Measurements from ENCODE around the gene PLAC8L1.

The PLAC8L1 gene

DNA sequence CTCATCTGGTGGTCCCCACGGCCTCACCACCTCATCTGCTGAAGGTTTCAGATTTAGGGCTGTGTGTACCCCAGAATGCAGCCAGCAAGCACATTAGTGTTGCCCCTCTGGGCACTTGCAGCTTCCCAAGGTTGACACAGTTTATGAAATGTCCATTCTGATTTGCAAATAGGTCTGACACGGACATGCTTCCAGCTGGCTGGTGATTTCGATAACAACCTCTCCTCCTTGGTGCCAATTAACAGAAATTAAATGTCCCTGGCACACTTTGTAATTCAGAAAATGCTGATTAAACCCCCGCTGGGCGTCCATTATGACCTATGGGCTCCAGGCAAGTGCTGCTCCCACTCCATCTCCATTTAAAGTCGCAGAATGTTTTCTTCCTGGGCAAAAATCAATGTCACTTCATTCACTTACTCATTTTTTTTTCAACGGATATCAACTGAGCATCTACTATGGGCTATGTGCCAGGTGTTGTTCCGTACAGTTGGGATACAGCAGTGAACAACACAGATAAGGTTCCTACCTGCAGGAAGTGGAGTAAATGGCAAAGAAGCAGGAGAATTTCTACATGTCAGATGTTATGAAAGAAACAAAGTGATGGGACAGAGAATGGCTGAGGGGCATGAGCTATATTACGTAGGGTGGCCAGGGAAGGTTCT lies 32.0 kb downstream of the PLAC8L1 start:
- Histone ChIP-seq H3K9me3 (ENCODE audit: control insufficient read depth, low read length) (no peaks in the 10 kb centered on the region), H3K4me3 (ENCODE audit: insufficient read depth in 1 of 2, low read depth in 1 of 2, low read length in 2 of 2) (no peak overlapping the region)

GRCh38 chr5:146072595-146072994 lies 32.8 kb downstream of the PLAC8L1 start:
- no peak overlapping the region for H2AK5ac ChIP-seq (ENCODE audit: low read length, severe bottlenecking)
- no peak overlapping the region for H2AFZ ChIP-seq (ENCODE audit: low read depth, low read length)
- no CpG with 5 or more reads among the region's 2 CpGs for WGBS
- H3K4ac ChIP-seq (ENCODE audit: low read depth in 1 of 2, low read length in 2 of 2), result no peak overlapping the region
- no peak overlapping the region for H3K14ac ChIP-seq (ENCODE audit: low read length in 2 of 2)
- H2BK5ac ChIP-seq (ENCODE audit: low read depth, low read length, poor library complexity, severe bottlenecking), result no peak overlapping the region
- DNase-seq, result no peak
- no peak overlapping the region for H4K91ac ChIP-seq (ENCODE audit: low read length)
- no peaks in the 10 kb centered on the region for H3K9me3 ChIP-seq (ENCODE audit: control insufficient read depth, low read length)
- no peak overlapping the region for H3K23ac ChIP-seq (ENCODE audit: low read length in 2 of 2)
- no peak overlapping the region for H4K8ac ChIP-seq (ENCODE audit: low read length)
- no peak overlapping the region for H3K18ac ChIP-seq (ENCODE audit: low read depth in 1 of 2, low read length in 2 of 2)
- H3K36me3 ChIP-seq (ENCODE audit: control insufficient read depth in 1 of 2, insufficient read depth in 2 of 2, low read depth in 1 of 2, low read length in 2 of 2), result no peaks in the 10 kb centered on the region
- H2BK15ac ChIP-seq (ENCODE audit: low read depth, poor library complexity, severe bottlenecking), result no peak overlapping the region
- no peaks in the 10 kb centered on the region for H3K79me1 ChIP-seq (replicated peaks; ENCODE audit: low read length, poor library complexity, severe bottlenecking)
- H3K4me3 ChIP-seq (ENCODE audit: insufficient read depth in 1 of 2, low read depth in 1 of 2, low read length in 2 of 2), result no peak overlapping the region
- no peak overlapping the region for H3K27ac ChIP-seq (ENCODE audit: low read length, poor library complexity, severe bottlenecking)
- no peak overlapping the region for H2BK12ac ChIP-seq (ENCODE audit: low read length in 2 of 2)
- H3K27me3 ChIP-seq (ENCODE audit: control insufficient read depth in 1 of 2, insufficient read depth in 1 of 2, low read length in 2 of 2), result no peaks in the 10 kb centered on the region
- H3K9ac ChIP-seq (ENCODE audit: low read length), result no peak overlapping the region
- H2BK120ac ChIP-seq (ENCODE audit: low read depth, low read length), result no peak overlapping the region
- no peak overlapping the region for H3K4me2 ChIP-seq (ENCODE audit: low read length, poor library complexity, severe bottlenecking)
- no peaks in the 10 kb centered on the region for H3K4me1 ChIP-seq (ENCODE audit: control insufficient read depth, insufficient read depth, low read depth, low read length)

More for the DNA sequence above, 32.0 kb downstream of the PLAC8L1 start:
- H4K8ac ChIP-seq (ENCODE audit: low read length), result no peak overlapping the region
- H3K36me3 ChIP-seq (ENCODE audit: control insufficient read depth in 1 of 2, insufficient read depth in 2 of 2, low read depth in 1 of 2, low read length in 2 of 2), result no peaks in the 10 kb centered on the region
- H3K18ac ChIP-seq (ENCODE audit: low read depth in 1 of 2, low read length in 2 of 2), result no peak overlapping the region
- H2AFZ ChIP-seq (ENCODE audit: low read depth, low read length), result no peak overlapping the region
- no peak overlapping the region for H3K23ac ChIP-seq (ENCODE audit: low read length in 2 of 2)
- H3K14ac ChIP-seq (ENCODE audit: low read length in 2 of 2), result no peak overlapping the region
- no peak overlapping the region for H3K4me2 ChIP-seq (ENCODE audit: low read length, poor library complexity, severe bottlenecking)
- H2BK12ac ChIP-seq (ENCODE audit: low read length in 2 of 2), result no peak overlapping the region
- H2BK120ac ChIP-seq (ENCODE audit: low read depth, low read length), result no peak overlapping the region
- no peaks in the 10 kb centered on the region for H3K4me1 ChIP-seq (ENCODE audit: control insufficient read depth, insufficient read depth, low read depth, low read length)
- H2AK5ac ChIP-seq (ENCODE audit: low read length, severe bottlenecking), result no peak overlapping the region
- no peak overlapping the region for H2BK15ac ChIP-seq (ENCODE audit: low read depth, poor library complexity, severe bottlenecking)
- no peak overlapping the region for H4K91ac ChIP-seq (ENCODE audit: low read length)
- no peak overlapping the region for H2BK5ac ChIP-seq (ENCODE audit: low read depth, low read length, poor library complexity, severe bottlenecking)
- no peak overlapping the region for H3K9ac ChIP-seq (ENCODE audit: low read length)
- H3K27me3 ChIP-seq (ENCODE audit: control insufficient read depth in 1 of 2, insufficient read depth in 1 of 2, low read length in 2 of 2), result no peaks in the 10 kb centered on the region
- H3K27ac ChIP-seq (ENCODE audit: low read length, poor library complexity, severe bottlenecking), result no peak overlapping the region
- no peak for DNase-seq
- no peak overlapping the region for H3K4ac ChIP-seq (ENCODE audit: low read depth in 1 of 2, low read length in 2 of 2)
- 32% methylated on average over 9 of the region's 9 CpGs for WGBS
- H3K79me1 ChIP-seq (replicated peaks; ENCODE audit: low read length, poor library complexity, severe bottlenecking), result no peaks in the 10 kb centered on the region

GRCh38 chr5:146071171-146071570 lies 34.2 kb downstream of the PLAC8L1 start:
- H2AFZ ChIP-seq (ENCODE audit: low read depth, low read length), result no peak overlapping the region
- no peak overlapping the region for H4K91ac ChIP-seq (ENCODE audit: low read length)
- H3K9ac ChIP-seq (ENCODE audit: low read length), result no peak overlapping the region
- H3K4ac ChIP-seq (ENCODE audit: low read depth in 1 of 2, low read length in 2 of 2), result no peak overlapping the region
- no peaks in the 10 kb centered on the region for H3K27me3 ChIP-seq (ENCODE audit: control insufficient read depth in 1 of 2, insufficient read depth in 1 of 2, low read length in 2 of 2)
- no peak overlapping the region for H2BK15ac ChIP-seq (ENCODE audit: low read depth, poor library complexity, severe bottlenecking)
- H2BK12ac ChIP-seq (ENCODE audit: low read length in 2 of 2), result no peak overlapping the region
- H3K14ac ChIP-seq (ENCODE audit: low read length in 2 of 2), result no peak overlapping the region
- H3K23ac ChIP-seq (ENCODE audit: low read length in 2 of 2), result no peak overlapping the region
- H3K9me3 ChIP-seq (ENCODE audit: control insufficient read depth, low read length), result no peaks in the 10 kb centered on the region
- no peak overlapping the region for H2BK5ac ChIP-seq (ENCODE audit: low read depth, low read length, poor library complexity, severe bottlenecking)
- no peak overlapping the region for H2BK120ac ChIP-seq (ENCODE audit: low read depth, low read length)
- no peak overlapping the region for H3K27ac ChIP-seq (ENCODE audit: low read length, poor library complexity, severe bottlenecking)
- 100% methylated on average over 1 of the region's 4 CpGs for WGBS
- H3K4me3 ChIP-seq (ENCODE audit: insufficient read depth in 1 of 2, low read depth in 1 of 2, low read length in 2 of 2), result no peak overlapping the region
- no peaks in the 10 kb centered on the region for H3K79me1 ChIP-seq (replicated peaks; ENCODE audit: low read length, poor library complexity, severe bottlenecking)
- no peak overlapping the region for H2AK5ac ChIP-seq (ENCODE audit: low read length, severe bottlenecking)
- no peaks in the 10 kb centered on the region for H3K36me3 ChIP-seq (ENCODE audit: control insufficient read depth in 1 of 2, insufficient read depth in 2 of 2, low read depth in 1 of 2, low read length in 2 of 2)
- DNase-seq, result no peak
- no peak overlapping the region for H3K4me2 ChIP-seq (ENCODE audit: low read length, poor library complexity, severe bottlenecking)
- H4K8ac ChIP-seq (ENCODE audit: low read length), result no peak overlapping the region
- H3K4me1 ChIP-seq (ENCODE audit: control insufficient read depth, insufficient read depth, low read depth, low read length), result no peaks in the 10 kb centered on the region
- H3K18ac ChIP-seq (ENCODE audit: low read depth in 1 of 2, low read length in 2 of 2), result no peak overlapping the region

- no peaks in the 10 kb centered on the region for H3K4me1 ChIP-seq (ENCODE audit: control insufficient read depth, insufficient read depth, low read depth, low read length)
- no peak overlapping the region for H2AFZ ChIP-seq (ENCODE audit: low read depth, low read length)
- H3K18ac ChIP-seq (ENCODE audit: low read depth in 1 of 2, low read length in 2 of 2), result no peak overlapping the region
- no peak overlapping the region for H3K23ac ChIP-seq (ENCODE audit: low read length in 2 of 2)
- H2BK15ac ChIP-seq (ENCODE audit: low read depth, poor library complexity, severe bottlenecking), result no peak overlapping the region
- no peak overlapping the region for H2BK5ac ChIP-seq (ENCODE audit: low read depth, low read length, poor library complexity, severe bottlenecking)
- no peak overlapping the region for H2AK5ac ChIP-seq (ENCODE audit: low read length, severe bottlenecking)
- no peaks in the 10 kb centered on the region for H3K79me1 ChIP-seq (replicated peaks; ENCODE audit: low read length, poor library complexity, severe bottlenecking)
- no peak overlapping the region for H3K4me3 ChIP-seq (ENCODE audit: insufficient read depth in 1 of 2, low read depth in 1 of 2, low read length in 2 of 2)
- no peak overlapping the region for H4K91ac ChIP-seq (ENCODE audit: low read length)
- H2BK120ac ChIP-seq (ENCODE audit: low read depth, low read length), result no peak overlapping the region
- DNase-seq, result no peak
- WGBS, result 93% methylated on average over 3 of the region's 3 CpGs
- H2BK12ac ChIP-seq (ENCODE audit: low read length in 2 of 2), result no peak overlapping the region
- H3K9ac ChIP-seq (ENCODE audit: low read length), result no peak overlapping the region
- no peak overlapping the region for H3K14ac ChIP-seq (ENCODE audit: low read length in 2 of 2)
- H3K27me3 ChIP-seq (ENCODE audit: control insufficient read depth in 1 of 2, insufficient read depth in 1 of 2, low read length in 2 of 2), result no peaks in the 10 kb centered on the region
- no peak overlapping the region for H4K8ac ChIP-seq (ENCODE audit: low read length)
- H3K4ac ChIP-seq (ENCODE audit: low read depth in 1 of 2, low read length in 2 of 2), result no peak overlapping the region
- no peak overlapping the region for H3K27ac ChIP-seq (ENCODE audit: low read length, poor library complexity, severe bottlenecking)
- H3K36me3 ChIP-seq (ENCODE audit: control insufficient read depth in 1 of 2, insufficient read depth in 2 of 2, low read depth in 1 of 2, low read length in 2 of 2), result no peaks in the 10 kb centered on the region
- no peaks in the 10 kb centered on the region for H3K9me3 ChIP-seq (ENCODE audit: control insufficient read depth, low read length)
- no peak overlapping the region for H3K4me2 ChIP-seq (ENCODE audit: low read length, poor library complexity, severe bottlenecking)
Measured at GRCh38 chr5:146070746-146071145, 34.6 kb downstream of the PLAC8L1 start.
